GM18907 (cell line): ENCODE measurements around the gene CSMD2.

Source experiments
- ATAC-seq: cut with Tn5 transposase; IDR thresholded peaks from one replicate; pipeline ENCODE4 v1.9.1; 2021; ENCODE audit warnings: mild to moderate bottlenecking, moderate library complexity; ENCODE audit not compliant: unreplicated experiment

The CSMD2 gene

GRCh38 chr1:33875862-33876261, 289.2 kb downstream of the CSMD2 start:
- ATAC-seq, result no peak

DNA sequence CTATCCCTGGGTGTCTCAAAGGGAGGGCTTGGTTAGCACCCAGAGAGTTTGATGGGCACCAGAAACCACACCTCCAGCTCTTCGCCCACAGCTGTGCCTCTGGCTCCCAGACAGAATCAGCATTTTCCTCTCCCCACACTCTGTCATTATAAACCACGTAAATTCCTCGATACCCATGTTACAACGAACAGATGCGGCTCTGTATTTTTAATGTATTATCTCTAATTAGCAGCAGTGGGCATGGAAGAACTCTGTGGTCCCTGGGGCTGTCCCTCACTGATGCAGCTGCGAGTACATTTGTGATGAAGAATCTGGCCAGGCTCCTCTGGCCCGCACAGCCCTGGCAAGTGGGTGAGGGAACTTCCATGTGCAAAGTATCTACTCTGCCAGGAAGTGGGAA, 290.4 kb downstream of the CSMD2 start:
- ATAC-seq, result no peak

- ATAC-seq, result no peak
Observed at GRCh38 chr1:33872683-33873082, 292.3 kb downstream of the CSMD2 start.

DNA sequence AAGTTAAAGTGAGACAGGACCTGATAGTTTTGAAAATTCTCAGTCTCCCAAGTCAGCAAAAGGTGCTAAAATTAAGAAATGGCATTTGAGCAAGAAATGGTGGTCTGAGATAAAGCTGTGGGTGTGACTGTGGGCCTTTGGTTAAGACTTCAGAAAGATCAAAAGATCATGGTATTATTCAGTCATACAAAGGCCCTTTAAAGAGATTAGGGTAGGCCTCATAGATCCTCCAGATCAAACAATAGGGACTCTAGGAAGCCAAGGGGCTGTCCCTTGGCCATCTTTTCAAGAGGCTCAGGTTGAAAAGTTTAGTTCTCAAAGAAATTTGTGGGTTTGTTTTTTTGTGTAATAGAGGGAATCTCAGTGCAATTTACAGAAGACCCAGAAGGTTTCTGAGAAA, 292.8 kb downstream of the CSMD2 start:
- no peak for ATAC-seq

DNA sequence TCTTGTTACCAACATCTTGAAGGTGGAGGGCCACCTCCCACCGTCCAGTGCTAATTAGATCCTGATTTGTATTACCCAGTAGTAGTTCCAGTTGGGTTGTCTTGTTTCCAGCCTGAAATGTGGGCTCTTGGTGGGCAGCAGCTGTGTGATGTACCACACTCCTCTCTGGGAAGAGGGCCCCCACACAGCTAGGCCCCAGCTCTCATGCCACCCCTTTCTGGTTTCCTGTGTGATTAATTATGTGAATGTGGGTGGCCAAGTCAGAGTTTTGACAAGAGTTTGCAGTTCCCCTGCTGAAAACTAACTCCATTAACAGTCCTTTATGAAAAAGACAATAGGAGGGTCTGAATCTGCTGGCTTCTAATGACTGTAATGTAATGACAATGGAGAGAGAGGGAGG, 297.3 kb downstream of the CSMD2 start:
- ATAC-seq, result no peak

DNA sequence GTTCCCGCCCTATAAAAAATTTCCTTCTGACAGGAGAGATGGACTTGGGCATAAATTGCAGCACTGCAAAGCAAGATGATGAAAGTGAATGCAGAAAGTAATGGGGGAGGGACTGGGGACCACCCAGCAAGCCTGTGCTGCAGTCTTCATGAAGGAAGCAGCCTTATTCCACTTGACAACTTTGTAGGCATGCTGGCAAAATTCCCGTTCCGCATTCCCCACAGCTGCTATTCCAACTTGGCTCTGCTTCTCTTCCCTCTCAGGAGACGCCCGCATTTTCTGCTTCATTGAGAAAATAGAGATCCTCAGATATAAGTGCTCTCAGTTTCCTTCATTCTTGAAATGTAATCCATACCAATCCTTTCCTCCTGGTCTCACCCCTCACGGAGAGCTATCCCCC, 298.7 kb downstream of the CSMD2 start:
- ATAC-seq, result no peak

DNA sequence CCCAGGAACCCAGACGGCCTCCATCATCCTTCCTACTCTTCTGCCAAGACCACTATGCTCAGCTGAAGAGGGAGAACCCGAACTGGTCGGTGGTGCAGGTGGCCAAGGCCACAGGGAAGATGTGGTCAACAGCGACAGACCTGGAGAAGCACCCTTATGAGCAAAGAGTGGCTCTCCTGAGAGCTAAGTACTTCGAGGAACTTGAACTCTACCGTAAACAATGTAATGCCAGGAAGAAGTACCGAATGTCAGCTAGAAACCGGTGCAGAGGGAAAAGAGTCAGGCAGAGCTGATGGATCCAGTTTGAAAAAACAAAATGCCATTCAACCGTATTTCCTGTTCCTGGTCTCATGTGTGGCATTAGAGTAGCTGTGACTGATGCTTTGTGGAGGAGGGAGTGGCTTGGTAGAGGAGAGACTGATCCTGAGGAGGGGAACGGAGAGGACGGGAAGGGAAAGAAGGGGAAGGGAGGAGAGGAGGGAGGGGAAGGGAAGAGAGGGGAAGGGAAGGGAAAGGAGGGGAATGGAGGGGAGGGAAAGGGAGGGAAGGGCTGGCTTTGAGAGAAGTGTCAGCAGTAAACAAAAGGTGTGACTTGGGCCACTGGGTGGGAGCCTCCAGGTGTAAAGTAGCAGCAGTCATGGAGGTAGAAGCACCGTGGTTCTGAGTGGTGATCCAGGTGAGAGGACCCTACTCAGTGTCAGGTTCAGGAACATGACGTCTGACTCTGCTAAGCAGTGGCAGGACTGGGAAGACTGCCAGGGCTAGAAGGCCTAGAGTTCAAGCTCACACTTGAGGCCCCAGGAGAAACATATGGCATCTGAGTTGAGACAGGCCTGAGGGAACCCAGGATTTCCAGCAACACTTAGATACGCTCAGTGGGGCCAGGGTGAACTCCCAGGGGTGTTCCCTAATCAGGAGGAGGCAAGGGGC, 300.3 kb downstream of the CSMD2 start:
- no peak for ATAC-seq

DNA sequence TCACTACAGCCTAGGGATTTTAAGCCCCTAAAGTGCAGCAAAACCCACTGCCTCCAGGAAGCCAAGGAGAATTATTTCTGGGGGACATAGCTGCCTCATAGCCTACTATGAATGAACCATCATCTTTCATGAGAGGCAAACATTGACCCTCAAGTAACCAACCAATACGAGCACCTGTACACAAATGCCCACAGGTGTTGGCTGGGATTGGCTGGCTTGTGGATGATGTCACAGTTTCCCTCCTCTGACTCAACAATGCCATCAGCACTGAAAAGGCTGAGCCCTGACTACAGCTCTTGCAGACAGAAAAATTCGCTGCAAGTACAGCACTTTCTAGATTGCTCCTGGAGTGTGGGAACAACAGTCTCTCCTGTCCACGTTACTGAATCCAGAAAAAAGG, 301.3 kb downstream of the CSMD2 start, which contains the start of gene HMGB4:
Gene HMGB4 (plus strand): TSS at position 301 of the 400 bp plus-strand sequence. CDS start 113 bp downstream, outside the sequence.
- ATAC-seq, result no peak

- no peak for ATAC-seq
Observed at GRCh38 chr1:33860671-33861070, 304.4 kb downstream of the CSMD2 start.

- no peak for ATAC-seq
Observed at GRCh38 chr1:33854091-33854490, 310.9 kb downstream of the CSMD2 start.

DNA sequence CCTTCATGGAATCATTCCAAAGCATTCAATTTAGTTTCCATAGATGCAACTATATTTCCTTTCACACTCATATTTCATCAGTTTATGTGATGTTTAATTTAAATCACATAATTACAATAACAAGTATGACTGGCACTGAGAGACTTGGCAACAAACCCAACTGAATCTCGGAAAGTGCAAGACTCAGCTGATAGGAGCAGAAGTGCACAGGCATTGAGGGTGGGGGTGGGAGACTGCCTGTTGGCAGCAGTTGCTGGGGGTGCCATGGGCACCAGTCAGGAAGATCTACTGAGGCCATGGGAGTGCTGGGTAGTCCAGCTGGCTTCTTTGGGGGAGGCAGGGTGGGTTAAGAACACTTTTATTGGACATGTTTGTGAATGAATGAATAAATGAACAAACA, 311.6 kb downstream of the CSMD2 start:
- ATAC-seq, result no peak

GRCh38 chr1:33852711-33853110, 312.3 kb downstream of the CSMD2 start:
- no peak for ATAC-seq

- no peak for ATAC-seq
Observed at GRCh38 chr1:33850481-33850880, 314.5 kb downstream of the CSMD2 start.

DNA sequence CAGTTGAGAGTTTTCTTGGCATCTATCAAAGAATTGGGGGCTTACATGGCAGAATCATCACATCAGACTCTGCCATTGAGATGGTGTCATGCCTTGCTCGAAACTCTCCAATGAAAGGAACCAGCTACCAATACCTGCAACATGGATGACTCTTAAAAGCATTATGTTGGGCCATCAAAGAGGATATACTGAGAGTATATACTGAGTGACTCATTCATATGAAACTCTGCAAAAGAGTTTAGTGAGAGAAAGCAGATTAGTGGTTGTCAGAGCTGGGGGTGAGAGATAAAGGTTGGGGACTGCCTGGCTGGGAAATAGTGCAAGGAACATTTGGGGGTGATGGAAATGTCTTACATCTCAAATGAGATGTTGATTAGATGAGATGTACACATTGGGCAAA, 315.8 kb downstream of the CSMD2 start:
- no peak for ATAC-seq

DNA sequence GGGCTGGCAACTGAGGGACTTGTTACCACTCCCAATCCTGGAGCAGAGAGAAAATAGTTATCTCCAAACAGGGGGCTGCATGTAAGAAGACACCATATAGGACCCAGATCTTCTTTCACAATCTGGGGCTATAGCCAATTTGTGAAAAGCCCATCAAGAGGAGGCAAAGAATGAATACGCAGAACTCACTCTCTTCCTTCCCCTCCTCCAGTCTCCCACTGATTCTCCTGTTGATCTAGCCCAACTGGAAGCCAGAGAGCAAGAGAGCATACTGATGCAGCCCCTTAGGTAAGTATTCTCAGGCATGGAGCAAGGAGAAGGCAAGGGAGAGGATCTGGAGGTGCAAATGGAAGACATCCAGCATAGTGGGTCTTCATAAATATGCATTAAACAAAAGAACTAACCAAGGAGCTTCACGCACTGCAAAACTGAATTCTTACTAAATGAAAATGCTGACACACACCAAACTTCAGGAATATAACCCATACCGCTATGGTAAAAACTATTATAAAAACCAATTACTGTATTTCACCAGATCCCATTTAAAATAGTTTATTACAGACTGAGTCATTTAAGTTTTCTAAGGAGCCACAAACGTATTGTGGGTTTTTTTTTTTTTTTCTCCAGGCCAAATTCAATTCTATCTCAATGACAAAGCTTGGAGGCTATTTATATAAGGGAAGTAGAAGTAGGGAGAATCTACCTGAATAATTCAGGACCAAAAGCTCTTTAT, 316.7 kb downstream of the CSMD2 start:
- no peak for ATAC-seq

DNA sequence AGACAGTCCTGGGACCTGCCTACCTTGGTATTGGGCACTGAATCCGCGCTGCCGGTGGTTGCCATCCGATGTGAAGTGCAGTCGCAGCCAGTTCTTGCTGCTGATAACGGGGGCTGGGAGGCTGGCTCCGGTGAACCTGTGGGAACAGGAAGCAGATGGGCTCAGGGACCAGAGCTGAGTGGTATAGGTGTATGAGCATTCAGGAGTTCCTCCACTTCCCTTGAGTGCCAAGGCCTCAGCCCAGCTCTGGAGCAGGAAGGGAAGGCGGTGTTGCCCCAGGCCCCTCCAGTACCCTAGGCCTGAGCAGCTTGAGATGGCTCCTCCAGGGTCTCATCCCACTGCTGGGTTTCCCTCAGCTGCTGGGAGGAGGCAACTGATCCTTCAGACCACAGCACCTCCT, 318.2 kb downstream of the CSMD2 start:
- ATAC-seq, result no peak

DNA sequence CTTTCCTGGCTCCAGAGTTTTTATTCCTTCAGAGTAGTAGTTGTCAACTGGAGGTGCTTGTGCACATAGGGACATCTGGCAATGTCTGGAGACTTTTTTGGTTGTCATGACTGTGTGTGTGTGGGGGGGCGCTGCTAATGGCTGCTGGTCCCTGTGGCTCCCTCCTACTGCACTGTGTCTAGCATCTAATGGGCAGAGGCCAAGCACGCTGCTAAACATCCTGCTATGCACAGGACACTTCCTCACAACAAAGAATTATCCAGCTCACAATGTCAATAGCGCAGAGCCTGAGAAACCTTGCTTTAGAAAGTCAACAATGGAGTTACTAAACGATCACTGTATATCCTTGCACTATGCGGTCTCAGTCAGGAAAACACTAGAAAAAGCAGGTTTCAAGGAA, 320.9 kb downstream of the CSMD2 start:
- no peak for ATAC-seq

- ATAC-seq, result no peak
Observed at GRCh38 chr1:33842348-33842747, 322.7 kb downstream of the CSMD2 start.

DNA sequence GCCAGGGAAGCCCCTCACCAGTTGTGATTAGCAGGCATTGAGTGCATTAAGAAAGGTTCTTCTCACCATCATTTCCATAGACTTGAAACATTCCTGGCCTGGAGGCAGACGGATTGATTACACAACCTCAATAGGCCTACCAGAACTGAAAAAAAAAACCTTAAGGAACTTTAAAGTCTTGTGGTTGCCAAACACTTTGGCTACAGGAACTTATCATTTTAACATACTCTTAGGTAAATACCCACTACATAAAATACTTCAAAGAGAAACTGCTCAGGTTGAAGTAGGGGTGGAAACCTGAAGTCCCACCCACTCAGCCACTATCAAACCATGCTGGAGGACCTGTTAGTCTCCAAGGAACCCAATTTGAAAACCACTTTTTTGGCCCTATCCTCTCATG, 323.5 kb downstream of the CSMD2 start:
- no peak for ATAC-seq

DNA sequence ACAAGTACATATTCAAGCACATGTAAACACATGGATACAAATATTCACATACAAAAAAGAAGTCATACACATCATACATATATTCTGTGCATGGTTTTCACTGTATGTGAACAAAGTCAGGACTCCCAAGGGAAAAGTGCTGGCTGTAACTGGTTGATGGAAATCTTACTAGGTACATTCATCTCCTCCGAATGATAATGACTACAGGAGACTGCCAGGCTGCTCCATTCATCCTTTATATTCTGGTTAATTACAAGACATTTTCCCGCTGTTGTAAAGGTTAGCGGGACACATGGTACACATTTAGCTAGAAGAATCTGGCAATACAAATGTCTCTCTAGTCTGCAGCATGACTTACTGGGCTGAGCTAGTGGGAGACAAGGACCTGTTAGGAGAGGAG, 327.4 kb downstream of the CSMD2 start:
- ATAC-seq, result no peak

GRCh38 chr1:33836911-33837310, 328.1 kb downstream of the CSMD2 start:
- ATAC-seq, result no peak

GRCh38 chr1:33828654-33829053, 336.4 kb downstream of the CSMD2 start:
- no peak for ATAC-seq
